Endothelial cell (in vitro differentiated cells): ENCODE measurements around the gene CORO7. TPM values are rescaled to one million over a fixed set of nuclear protein-coding genes. Genes with fewer than 3 reads are reported as not detected.
A peak's percentile ranks its signal among the peaks of the same experiment; 100 is the strongest.

Source experiments
- DNase-seq: peaks from one replicate; pipeline ENCODE4 v3.0.0; 2021; ENCODE audit warnings: low spot score
- H3K27ac Mint-ChIP-seq: one replicate; pipeline ENCODE4 v1.8.0; 2021; ENCODE audit warnings: mixed read lengths, inconsistent platforms; ENCODE audit not compliant: unreplicated experiment
- H3K27me3 Mint-ChIP-seq: one replicate; pipeline ENCODE4 v1.8.0; 2021; ENCODE audit warnings: mild to moderate bottlenecking, moderate library complexity, mixed read lengths, inconsistent platforms; ENCODE audit not compliant: unreplicated experiment
- H3K36me3 Mint-ChIP-seq: one replicate; pipeline ENCODE4 v1.8.0; 2021; ENCODE audit warnings: mild to moderate bottlenecking, low read depth, mixed read lengths, inconsistent platforms; ENCODE audit not compliant: unreplicated experiment
- H3K4me1 Mint-ChIP-seq: one replicate; pipeline ENCODE4 v1.8.0; 2021; ENCODE audit warnings: mild to moderate bottlenecking, mixed read lengths, inconsistent platforms; ENCODE audit not compliant: unreplicated experiment
- H3K4me3 Mint-ChIP-seq: one replicate; pipeline ENCODE4 v1.8.0; 2021; ENCODE audit warnings: mild to moderate bottlenecking, mixed read lengths, inconsistent platforms; ENCODE audit not compliant: unreplicated experiment
- H3K9me3 Mint-ChIP-seq: one replicate; pipeline ENCODE4 v1.8.0; 2021; ENCODE audit warnings: mixed read lengths, inconsistent platforms; ENCODE audit not compliant: unreplicated experiment
- total RNA-seq: library from RNA; stranded (reverse); fragmentation: NEBNext Ultra II Directional; extraction: Animal tissue kit (Norgen Biotek cat#: 25700); gene quantifications from one replicate; pipeline ENCODE4 v1.2.1, GENCODE V29; 2021; ENCODE audit not compliant: unreplicated experiment
- TF ChIP-seq, protein P1 (sequence below): fragments of 200-600 bp; sonication (generic); IDR thresholded peaks from one replicate; pipeline ENCODE4 v1.5.0; 2021; ENCODE audit warnings: antibody characterized with exemption; ENCODE audit not compliant: unreplicated experiment

CORO7 gene
- total RNA-seq, 1 donor from 2014 or later, result 103 TPM

DNA sequence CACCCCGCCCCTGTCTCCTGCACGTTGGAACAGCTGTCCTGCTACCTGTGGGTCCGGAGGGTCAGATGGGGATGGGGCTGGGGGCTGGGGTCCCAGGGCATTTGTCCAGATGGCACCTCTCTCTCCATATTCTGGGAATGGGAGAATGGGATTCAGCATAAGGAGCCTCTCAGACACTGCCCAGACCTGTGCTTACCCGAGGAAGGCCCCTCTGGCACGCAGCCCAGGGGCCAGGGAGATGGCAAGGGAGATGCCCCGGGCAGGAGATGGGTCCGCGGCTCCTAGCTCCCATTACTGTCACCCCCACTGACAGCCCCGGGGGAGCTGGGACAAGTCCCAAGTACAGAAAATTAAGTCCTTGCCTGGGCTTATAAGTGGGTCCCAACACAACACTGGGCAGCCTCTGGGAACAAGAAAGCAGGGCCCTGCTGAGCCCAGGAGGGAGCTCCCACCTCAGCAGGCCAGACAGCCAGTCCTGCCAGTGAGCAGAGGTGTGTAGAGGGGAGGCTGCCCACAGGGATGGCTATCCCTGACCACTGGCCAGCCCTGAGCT lies 43.0 kb downstream of the CORO7 start:
- no peak overlapping the region for H3K4me3 Mint-ChIP-seq
- peaks cover 1% of the 10 kb centered on the region for H3K27me3 Mint-ChIP-seq
- H3K9me3 Mint-ChIP-seq, result no peaks in the 10 kb centered on the region
- TF ChIP-seq, protein P1, sequence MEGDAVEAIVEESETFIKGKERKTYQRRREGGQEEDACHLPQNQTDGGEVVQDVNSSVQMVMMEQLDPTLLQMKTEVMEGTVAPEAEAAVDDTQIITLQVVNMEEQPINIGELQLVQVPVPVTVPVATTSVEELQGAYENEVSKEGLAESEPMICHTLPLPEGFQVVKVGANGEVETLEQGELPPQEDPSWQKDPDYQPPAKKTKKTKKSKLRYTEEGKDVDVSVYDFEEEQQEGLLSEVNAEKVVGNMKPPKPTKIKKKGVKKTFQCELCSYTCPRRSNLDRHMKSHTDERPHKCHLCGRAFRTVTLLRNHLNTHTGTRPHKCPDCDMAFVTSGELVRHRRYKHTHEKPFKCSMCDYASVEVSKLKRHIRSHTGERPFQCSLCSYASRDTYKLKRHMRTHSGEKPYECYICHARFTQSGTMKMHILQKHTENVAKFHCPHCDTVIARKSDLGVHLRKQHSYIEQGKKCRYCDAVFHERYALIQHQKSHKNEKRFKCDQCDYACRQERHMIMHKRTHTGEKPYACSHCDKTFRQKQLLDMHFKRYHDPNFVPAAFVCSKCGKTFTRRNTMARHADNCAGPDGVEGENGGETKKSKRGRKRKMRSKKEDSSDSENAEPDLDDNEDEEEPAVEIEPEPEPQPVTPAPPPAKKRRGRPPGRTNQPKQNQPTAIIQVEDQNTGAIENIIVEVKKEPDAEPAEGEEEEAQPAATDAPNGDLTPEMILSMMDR, result no peak
- H3K36me3 Mint-ChIP-seq, result no peaks in the 10 kb centered on the region
- no peak overlapping the region for H3K27ac Mint-ChIP-seq
- no peak for DNase-seq
- peaks cover 12% of the 10 kb centered on the region for H3K4me1 Mint-ChIP-seq

DNA sequence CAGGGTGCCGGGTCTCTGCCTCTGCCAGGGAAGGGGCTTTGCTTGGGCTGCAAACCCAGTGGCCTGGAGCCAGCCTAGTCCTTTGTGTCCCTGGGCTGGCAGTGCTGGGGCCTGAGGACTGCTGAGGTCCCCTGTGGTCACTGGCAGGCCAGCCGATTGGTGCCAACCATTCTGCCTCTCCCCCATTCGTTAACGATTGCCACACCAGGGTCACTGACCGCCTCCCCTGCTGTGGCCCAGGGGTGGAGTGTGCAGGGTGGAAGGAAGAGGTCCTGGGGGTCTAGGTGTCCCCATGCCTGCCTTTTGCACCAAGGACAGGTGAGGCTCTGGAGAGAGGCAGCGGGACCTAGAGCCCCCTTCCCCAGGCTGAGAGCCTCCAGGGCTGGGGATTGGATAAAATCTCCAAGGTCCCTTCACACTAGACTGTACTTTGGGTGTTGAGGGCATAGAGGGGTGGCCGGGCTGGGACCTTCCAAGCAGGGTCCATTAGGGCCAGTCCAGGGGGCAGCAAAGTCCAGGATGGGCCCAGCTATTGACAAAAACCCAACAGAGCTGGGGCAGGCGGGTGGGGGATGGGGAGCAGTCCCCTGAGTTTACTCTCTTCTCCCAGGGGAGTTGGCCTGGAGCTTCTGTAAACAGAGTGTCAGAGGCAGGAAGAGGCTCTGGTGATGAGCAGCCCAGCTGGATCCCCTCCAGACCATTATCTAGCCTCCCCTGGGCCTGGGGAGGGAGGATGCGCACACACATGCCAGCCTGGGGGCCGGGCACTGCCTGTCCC lies 43.6 kb downstream of the CORO7 start:
- Mint-ChIP-seq H3K4me3 (no peak overlapping the region), H3K36me3 (no peaks in the 10 kb centered on the region), H3K4me1 (peaks cover 9% of the 10 kb centered on the region), H3K27me3 (peaks cover 1% of the 10 kb centered on the region), H3K27ac (no peak overlapping the region), H3K9me3 (no peaks in the 10 kb centered on the region)
- TF ChIP-seq, protein P1, result no peak
- DNase-seq, result no peak

DNA sequence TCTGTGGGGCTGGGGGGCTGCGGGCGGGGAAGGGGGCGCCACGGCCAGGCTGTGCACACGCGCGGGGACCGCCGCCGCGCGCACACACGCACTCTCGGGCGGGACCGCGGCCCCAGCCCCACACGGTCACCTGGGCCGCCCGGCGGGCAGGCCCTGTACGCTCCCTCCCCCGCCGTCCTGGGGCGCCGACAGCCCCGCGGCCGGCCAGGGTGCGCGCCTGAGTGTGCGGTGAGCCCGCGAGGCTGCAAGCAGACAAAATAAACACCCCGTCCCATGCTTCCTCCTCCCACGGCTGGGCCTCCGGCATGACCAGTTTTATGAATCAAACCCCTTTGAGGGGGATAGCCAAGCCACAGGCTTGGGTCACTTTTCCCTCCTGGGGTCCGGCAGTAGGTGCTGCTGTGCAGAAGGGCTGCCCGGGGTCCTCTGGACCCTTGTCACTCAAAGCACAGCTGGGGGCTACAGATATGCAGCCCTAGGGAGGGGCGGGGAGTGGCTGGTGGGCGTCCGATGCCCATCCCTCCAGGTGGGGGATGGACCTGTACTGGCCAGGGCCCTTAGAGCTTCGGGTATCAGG lies 44.3 kb downstream of the CORO7 start:
- Mint-ChIP-seq H3K27ac (no peak overlapping the region), H3K36me3 (no peaks in the 10 kb centered on the region), H3K4me1 (peaks cover 8% of the 10 kb centered on the region), H3K9me3 (no peaks in the 10 kb centered on the region), H3K4me3 (peak overlapping the region; percentile 79), H3K27me3 (peaks cover 3% of the 10 kb centered on the region)
- peak; percentile 43 for DNase-seq
- TF ChIP-seq, protein P1, result no peak

DNA sequence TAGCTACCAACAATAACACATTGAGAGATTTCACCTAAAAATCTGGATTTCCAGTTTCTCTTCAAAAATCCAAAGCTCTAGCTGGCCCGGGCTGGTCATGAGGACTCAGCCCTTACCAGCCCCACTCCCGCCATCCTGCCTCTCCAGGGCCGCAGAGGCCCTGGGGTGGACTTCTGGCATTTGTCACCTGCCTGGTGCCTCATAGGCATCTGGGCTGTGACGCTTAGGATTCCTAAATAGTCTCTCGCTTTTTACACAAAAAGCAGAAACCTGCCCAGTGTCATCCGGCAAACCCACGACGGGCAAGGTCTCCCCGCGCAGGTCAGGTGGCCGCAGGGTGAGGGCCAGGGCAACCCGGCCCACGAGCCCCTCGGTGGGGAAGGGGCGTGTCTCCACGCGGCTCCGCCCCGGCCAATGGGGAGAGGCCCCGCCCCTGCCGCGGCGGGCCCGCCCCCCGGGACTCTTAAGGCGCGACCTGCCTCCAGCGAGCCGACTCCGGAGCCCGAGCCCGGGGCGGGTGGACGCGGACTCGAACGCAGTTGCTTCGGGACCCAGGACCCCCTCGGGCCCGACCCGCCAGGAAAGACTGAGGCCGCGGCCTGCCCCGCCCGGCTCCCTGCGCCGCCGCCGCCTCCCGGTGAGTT lies 44.9 kb downstream of the CORO7 start, which contains the start of gene VASN:
Gene VASN, plus strand, starts transcription at position 492 of the 644 bp plus-strand sequence. CDS start 9,030 bp downstream, outside the sequence.
- Mint-ChIP-seq H3K27ac (no peak within 1 kb of the TSS), H3K9me3 (no peaks in the 10 kb centered on the region), H3K36me3 (no peaks in the 10 kb centered on the region), H3K27me3 (peaks cover 3% of the 10 kb centered on the region), H3K4me1 (peaks cover 8% of the 10 kb centered on the region), H3K4me3 (peak within 1 kb of the TSS; percentile 79)
- TF ChIP-seq, protein P1, result no peak
- peak; percentile 84 for DNase-seq
